ENCODE data around the gene MANSC1.

The MANSC1 gene

DNA sequence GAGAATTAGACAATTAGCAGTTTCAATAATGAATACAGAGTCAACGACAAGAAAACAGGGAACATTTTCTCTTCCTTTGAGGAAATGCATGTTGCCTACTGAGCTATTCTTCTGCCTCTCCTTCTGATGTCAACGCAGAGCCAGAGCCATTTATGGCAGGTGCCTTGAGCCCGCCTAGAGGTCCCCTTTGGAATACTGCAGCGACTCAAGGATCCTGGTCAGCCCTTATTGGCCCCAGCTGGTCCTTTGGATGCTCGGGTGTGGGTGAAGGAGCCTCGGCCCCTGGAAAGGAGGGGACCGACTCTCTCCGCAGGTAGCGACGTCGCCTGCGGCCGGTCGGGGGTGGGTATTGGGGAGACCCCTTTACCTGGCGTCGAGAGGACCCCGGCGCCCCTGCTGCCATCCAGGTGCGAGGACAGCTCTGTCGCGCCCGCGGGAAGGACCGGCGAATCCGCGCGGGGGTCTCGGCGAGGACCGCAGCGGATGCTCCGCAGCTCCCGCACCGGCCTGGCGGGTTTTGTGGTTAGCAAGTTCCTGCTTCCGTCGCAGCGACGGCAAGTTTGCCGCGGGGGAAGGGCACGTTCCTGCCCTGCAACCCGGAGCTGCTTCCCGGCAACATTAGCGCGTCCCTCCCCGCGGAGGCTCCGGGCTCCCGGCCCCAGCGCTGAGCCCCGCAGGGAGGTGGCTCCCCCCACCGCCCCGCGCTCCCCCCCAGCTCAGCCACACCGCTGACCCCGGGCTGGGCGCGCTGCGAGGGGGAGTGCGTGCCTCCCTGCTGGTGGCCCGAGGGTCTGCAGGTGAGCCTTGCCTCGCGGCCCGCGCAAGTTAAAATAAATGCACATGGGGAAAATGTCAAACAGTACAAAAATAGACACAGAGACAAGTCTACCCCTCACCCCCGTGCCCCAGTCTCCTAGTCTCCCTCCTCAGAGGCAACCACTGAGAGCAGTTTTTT is at the start of gene MANSC1:
Gene MANSC1 (minus strand): TSS at position 532 of the 955 bp plus-strand sequence. CDS start 6,928 bp downstream, outside the sequence.
- TF ChIP-seq, protein P1, sequence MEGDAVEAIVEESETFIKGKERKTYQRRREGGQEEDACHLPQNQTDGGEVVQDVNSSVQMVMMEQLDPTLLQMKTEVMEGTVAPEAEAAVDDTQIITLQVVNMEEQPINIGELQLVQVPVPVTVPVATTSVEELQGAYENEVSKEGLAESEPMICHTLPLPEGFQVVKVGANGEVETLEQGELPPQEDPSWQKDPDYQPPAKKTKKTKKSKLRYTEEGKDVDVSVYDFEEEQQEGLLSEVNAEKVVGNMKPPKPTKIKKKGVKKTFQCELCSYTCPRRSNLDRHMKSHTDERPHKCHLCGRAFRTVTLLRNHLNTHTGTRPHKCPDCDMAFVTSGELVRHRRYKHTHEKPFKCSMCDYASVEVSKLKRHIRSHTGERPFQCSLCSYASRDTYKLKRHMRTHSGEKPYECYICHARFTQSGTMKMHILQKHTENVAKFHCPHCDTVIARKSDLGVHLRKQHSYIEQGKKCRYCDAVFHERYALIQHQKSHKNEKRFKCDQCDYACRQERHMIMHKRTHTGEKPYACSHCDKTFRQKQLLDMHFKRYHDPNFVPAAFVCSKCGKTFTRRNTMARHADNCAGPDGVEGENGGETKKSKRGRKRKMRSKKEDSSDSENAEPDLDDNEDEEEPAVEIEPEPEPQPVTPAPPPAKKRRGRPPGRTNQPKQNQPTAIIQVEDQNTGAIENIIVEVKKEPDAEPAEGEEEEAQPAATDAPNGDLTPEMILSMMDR (IDR thresholded peaks at IDR 0.05): no peak
- DNase-seq (ENCODE audit: low spot score): peak; percentile 77
- Histone ChIP-seq H3K27ac (peak within 1 kb of the TSS; percentile 64 to 88), H3K4me3 (peak within 1 kb of the TSS; percentile 87)

DNA sequence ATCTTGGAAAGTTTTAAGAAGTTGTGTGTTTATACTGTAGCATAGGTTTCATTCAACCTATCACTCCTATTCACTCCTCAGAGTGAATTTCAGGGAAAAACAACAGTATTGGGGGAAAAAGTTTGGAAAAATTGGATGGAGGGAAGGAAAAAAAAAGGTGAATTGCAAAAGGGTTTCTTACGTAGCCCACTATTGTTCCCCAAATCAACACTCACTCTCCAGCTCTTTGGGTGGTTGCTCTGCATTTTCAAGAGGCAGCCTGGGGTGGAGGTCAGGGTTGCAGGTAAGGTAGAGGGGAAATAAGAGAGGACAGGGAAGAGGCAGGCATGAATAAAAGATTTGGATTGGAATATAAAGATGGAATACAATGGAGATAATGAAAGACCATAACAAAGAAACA is 49.1 kb upstream of the MANSC1 start:
- H3K27ac ChIP-seq: peak overlapping the region in 1 of 2 donors; percentile 74
- TF ChIP-seq, protein P1 (IDR thresholded peaks at IDR 0.05): no peak
- no peak overlapping the region for H3K4me3 ChIP-seq
- DNase-seq (ENCODE audit: low spot score): no peak

DNA sequence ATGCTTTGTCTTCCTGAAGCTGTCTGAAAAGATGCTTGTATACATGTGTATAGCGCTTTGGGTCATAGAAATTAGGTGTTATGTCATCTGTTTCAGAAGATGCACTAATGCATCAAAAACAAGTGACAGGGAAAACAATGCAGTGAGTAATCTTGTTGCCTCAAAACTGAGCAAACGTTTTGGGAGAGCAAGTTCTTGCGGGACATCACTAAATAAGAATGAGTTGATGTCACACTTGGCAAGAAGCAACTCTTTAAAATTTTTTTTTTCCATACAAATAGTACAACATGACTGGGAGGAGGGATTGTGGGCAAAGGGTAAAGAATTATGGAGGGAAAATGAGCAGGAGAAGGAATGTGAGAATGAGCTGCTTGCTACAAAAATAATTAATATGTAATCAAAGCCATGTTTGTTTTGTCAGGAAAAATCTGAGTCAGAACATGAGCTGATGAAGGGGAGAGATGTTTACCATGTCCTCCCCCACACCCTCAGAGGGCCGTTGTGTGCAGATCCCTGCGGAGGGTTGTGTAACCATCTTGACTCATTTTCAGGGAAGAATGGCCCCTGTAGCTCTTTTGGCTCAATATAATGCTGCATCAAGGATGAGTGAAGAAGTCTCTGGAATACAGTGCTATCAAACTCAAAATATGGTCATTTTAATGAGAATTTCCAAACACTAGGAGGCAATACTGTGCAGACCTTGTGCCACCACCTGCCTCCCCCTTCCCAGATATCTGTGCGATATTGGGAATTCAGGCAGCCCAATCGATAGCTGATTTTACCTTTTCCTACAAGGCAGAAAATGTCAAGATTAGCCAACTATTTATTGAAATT is 48.2 kb upstream of the MANSC1 start:
- Histone ChIP-seq H3K27ac (peak overlapping the region; percentile 67 to 74), H3K4me3 (peak overlapping the region; percentile 46)
- DNase-seq (ENCODE audit: low spot score): peak; percentile 82
- TF ChIP-seq, protein P1 (IDR thresholded peaks at IDR 0.05): no peak

DNA sequence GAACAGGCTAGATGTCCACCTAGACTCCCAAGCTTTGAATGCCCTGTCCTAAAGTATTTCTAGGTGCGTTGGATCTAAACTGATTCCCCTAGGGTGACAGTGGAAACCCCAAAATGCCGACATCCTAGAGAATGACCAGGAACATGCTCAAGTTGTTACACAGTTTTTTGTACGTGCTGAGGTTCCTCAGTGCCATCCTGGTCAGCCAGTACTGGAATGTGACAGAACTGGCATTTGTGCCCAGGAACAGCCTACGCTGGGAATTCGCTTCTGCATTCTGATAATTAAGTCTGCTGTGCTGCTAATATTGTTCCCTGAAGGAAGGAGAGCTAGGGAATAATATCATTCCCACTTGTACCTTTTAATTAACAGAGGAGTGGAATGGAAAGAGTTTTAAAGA is 47.1 kb upstream of the MANSC1 start:
- no peak for DNase-seq (ENCODE audit: low spot score)
- H3K27ac ChIP-seq: peak overlapping the region in 1 of 2 donors; percentile 74

DNA sequence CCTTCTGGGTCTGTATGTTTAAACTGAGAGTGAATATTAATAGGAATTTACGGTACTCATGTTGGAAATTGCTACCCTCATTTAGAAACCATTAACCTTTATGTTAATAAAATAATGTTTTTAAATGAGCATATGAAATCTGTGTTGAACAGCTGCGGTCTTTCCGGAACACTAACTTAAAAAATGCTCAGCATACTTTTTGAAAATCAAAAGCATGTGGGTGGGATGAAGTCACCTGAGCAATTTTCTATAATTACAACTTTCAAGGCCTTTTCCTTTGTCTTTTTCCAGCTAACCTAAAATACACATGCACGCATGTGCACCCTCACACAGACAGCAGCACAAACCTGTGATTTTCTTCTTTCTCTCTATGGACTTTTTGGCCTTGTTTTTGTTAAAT is 46.7 kb upstream of the MANSC1 start:
- no peak for DNase-seq (ENCODE audit: low spot score)
- TF ChIP-seq, protein P1 (IDR thresholded peaks at IDR 0.05): no peak
- Histone ChIP-seq H3K27ac (no peak overlapping the region), H3K4me3 (no peak overlapping the region)

More for the DNA sequence above, 47.1 kb upstream of the MANSC1 start:
- no peak overlapping the region for H3K4me3 ChIP-seq
- TF ChIP-seq, protein P1 (IDR thresholded peaks at IDR 0.05): no peak

DNA sequence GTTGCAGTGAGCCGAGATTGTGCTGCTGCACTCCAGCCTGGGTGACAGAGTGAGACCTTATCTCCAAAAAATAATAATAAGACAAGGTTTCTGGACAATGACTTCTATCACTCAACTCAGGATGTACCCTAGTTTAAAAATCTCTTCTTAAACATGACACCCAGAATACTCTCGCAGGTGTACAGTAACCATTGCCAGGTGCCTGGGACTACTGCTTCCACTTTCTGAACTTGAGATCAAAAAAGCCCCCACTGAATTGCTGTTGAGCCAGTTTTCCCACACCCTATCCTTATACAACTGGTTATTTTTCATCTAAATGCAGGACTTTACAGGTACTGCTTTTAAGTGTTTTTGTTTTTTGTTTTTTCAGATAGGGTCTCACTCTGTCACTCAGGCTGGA is 43.1 kb upstream of the MANSC1 start:
- TF ChIP-seq, protein P1 (IDR thresholded peaks at IDR 0.05): no peak
- no peak for DNase-seq (ENCODE audit: low spot score)
- no peak overlapping the region for H3K4me3 ChIP-seq
- no peak overlapping the region for H3K27ac ChIP-seq
